ENCODE measurements around the gene SH3RF2.

The SH3RF2 gene

GRCh38 chr5:145941448-145942130 is 5.2 kb downstream of the SH3RF2 start (continued):
- TF ChIP-seq ZNF776 (tag by site-specific recombination; IDR thresholded peaks at IDR 0.05; ENCODE audit: borderline replicate concordance): no peak
- peak; percentile 76; the same call in 1 of the 2 replicates for TF ChIP-seq INSM2 (tag by site-specific recombination; IDR thresholded peaks at IDR 0.05)
- TF ChIP-seq ZNF174 (tag by site-specific recombination; IDR thresholded peaks at IDR 0.05): no peak
- peak; percentile 52; the same call in 1 of the 2 replicates for TF ChIP-seq ZBTB21 (tag by site-specific recombination; IDR thresholded peaks at IDR 0.05)
- no peak for TF ChIP-seq ZNF148 (tag by site-specific recombination; IDR thresholded peaks at IDR 0.05; ENCODE audit: borderline replicate concordance)
- peak; percentile 90 for TF ChIP-seq SP7 (tag by site-specific recombination; IDR thresholded peaks at IDR 0.05)
- TF ChIP-seq ZNF664 (tag by site-specific recombination; IDR thresholded peaks at IDR 0.05): peak; percentile 96
- no peak; the same call in 1 of the 2 replicates for TF ChIP-seq GLI2 (tag by site-specific recombination; IDR thresholded peaks at IDR 0.05; ENCODE audit: borderline replicate concordance, low read depth)
- peak; percentile 51; the same call in 1 of the 2 replicates for TF ChIP-seq OSR2 (tag by site-specific recombination; IDR thresholded peaks at IDR 0.05)
- 0 out of 2 replicates have a peak, but pooled peaks have one; percentile 15 for TF ChIP-seq SP3 (tag by site-specific recombination; IDR thresholded peaks at IDR 0.05)
- TF ChIP-seq ZNF394 (tag by site-specific recombination; IDR thresholded peaks at IDR 0.05; ENCODE audit: borderline replicate concordance): 0 out of 2 replicates have a peak, but pooled peaks have one; percentile 9
- TF ChIP-seq ZNF600 (tag by site-specific recombination; IDR thresholded peaks at IDR 0.05): peak; percentile 83
- TF ChIP-seq ZNF501 (tag by site-specific recombination; IDR thresholded peaks at IDR 0.05): no peak
- TF ChIP-seq MYNN (tag by site-specific recombination; IDR thresholded peaks at IDR 0.05; ENCODE audit: borderline replicate concordance): no peak
- no peak for TF ChIP-seq ZNF529 (tag by site-specific recombination; IDR thresholded peaks at IDR 0.05; ENCODE audit: insufficient replicate concordance)
- peak; percentile 77 for TF ChIP-seq ZNF629 (tag by site-specific recombination; IDR thresholded peaks at IDR 0.05)
- TF ChIP-seq ZNF660 (tag by site-specific recombination; IDR thresholded peaks at IDR 0.05): peak; percentile 86; the same call in 1 of the 2 replicates
- TF ChIP-seq ZNF692 (tag by site-specific recombination; IDR thresholded peaks at IDR 0.05): no peak
- TF ChIP-seq CTCF (tag by site-specific recombination; IDR thresholded peaks at IDR 0.05): no peak
- no peak for TF ChIP-seq ZNF610 (tag by site-specific recombination; IDR thresholded peaks at IDR 0.05; ENCODE audit: borderline replicate concordance)
- no peak for TF ChIP-seq ZNF548 (tag by site-specific recombination; IDR thresholded peaks at IDR 0.05)
- no peak for TF ChIP-seq ZSCAN16 (tag by site-specific recombination; IDR thresholded peaks at IDR 0.05)
- peak; percentile 56; the same call in 1 of the 2 replicates for TF ChIP-seq KLF17 (tag by site-specific recombination; IDR thresholded peaks at IDR 0.05)
- TF ChIP-seq ZNF701 (tag by site-specific recombination; IDR thresholded peaks at IDR 0.05): no peak
- TF ChIP-seq ZNF645 (tag by site-specific recombination; IDR thresholded peaks at IDR 0.05): no peak
- no peak for TF ChIP-seq BCL11B (tag by site-specific recombination; IDR thresholded peaks at IDR 0.05; ENCODE audit: low read depth)
- peak; percentile 53; the same call in 1 of the 2 replicates for TF ChIP-seq KLF10 (tag by site-specific recombination; IDR thresholded peaks at IDR 0.05)
- TF ChIP-seq ZNF362 (tag by site-specific recombination; IDR thresholded peaks at IDR 0.05): no peak
- no peak for TF ChIP-seq ZBTB1 (tag by site-specific recombination; IDR thresholded peaks at IDR 0.05)

Data from HEK293 (cell line).